GM12873 (cell line): ENCODE measurements around the gene S100A16.

ENCODE experiments used
- TF ChIP-seq, protein P1 (sequence below): IDR thresholded peaks from 2 replicates; pipeline ENCODE4 v1.5.1; 2012; ENCODE audit warnings: low read depth, mild to moderate bottlenecking, moderate library complexity, low read length, control low read depth; ENCODE audit not compliant: insufficient read depth; ENCODE audit errors: missing control alignments

The S100A16 gene

GRCh38 chr1:153563991-153564390, 48.9 kb downstream of the S100A16 start:
- TF ChIP-seq, protein P1, sequence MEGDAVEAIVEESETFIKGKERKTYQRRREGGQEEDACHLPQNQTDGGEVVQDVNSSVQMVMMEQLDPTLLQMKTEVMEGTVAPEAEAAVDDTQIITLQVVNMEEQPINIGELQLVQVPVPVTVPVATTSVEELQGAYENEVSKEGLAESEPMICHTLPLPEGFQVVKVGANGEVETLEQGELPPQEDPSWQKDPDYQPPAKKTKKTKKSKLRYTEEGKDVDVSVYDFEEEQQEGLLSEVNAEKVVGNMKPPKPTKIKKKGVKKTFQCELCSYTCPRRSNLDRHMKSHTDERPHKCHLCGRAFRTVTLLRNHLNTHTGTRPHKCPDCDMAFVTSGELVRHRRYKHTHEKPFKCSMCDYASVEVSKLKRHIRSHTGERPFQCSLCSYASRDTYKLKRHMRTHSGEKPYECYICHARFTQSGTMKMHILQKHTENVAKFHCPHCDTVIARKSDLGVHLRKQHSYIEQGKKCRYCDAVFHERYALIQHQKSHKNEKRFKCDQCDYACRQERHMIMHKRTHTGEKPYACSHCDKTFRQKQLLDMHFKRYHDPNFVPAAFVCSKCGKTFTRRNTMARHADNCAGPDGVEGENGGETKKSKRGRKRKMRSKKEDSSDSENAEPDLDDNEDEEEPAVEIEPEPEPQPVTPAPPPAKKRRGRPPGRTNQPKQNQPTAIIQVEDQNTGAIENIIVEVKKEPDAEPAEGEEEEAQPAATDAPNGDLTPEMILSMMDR: no peak

DNA sequence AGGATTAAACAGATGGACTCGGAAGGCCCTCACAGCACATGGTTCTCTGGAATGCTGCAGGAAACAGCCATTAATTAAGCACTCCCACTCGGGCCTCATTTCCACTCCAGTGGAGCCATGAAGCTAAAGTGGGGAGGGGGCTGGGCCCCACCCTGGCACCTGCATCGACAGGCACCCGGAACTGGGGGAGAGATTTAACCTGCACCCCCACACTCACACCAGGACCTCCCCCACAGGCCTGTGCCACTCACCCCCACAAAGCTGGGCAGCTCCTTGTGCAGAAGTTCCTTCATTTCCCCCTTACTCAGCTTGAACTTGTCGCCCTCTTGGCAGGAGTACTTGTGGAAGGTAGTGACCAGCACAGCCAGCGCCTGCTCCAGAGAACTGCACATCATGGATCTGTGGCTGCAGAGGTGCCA, 49.4 kb downstream of the S100A16 start:
- TF ChIP-seq, protein P1: no peak

- TF ChIP-seq, protein P1: no peak
Measured at GRCh38 chr1:153561466-153561985, 51.4 kb downstream of the S100A16 start.

DNA sequence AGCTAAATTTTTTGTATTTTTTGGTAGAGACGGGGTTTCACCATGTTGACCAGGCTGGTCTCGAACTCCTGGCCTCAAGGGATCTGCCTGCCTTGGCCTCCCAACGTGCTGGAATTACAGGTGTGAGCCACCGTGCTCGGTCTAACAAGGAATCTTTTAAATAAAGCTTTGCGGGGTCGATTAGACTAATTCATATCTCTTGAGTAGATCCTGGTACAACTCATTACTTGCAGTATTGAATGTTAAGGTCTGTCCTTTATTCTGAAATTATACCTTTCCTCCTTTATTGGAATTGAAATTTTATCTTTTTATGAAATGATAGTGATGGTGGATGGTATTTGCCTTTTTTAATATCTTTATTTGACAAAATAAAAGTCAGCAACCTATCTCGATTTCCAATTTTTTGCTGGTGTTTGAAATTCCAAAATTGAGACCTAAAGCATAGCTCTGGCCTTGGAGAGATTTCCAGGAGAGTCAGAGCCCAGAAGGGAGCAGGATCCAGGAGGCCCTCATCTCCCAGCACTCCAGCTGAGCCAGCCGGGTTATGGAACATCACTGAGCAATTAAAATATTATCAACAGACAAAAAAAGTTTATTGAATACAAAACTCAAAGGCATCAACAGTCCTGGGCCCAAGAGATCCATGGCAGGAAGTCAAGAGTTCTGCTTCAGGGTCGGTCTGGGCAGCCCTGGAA, 52.0 kb downstream of the S100A16 start:
- TF ChIP-seq, protein P1: no peak

DNA sequence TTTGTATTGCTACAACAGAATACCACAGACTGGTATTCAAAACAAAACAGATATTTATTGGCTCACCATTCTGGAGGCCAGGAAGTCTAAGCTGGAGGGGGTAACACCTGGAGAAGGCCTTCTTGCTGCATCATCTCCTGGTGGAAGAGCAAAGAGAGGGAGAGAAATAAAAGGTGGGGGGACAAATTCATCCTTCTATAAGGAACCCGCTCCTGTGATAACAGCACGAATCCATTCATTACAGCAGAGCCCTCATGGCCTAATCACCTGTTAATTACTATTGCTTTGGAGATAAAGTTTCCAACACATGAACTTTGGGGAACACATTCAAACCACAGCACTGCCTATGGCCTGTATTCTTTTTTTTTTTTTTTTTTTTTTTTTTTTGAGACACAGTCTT, 52.7 kb downstream of the S100A16 start:
- TF ChIP-seq, protein P1: no peak

GRCh38 chr1:153557877-153558276, 55.1 kb downstream of the S100A16 start:
- TF ChIP-seq, protein P1: no peak
